ENCODE results near the gene IGSF1.

The IGSF1 gene

GRCh38 chrX:131289527-131289926 is 421 bp upstream of the IGSF1 start:
- DNase-seq (ENCODE audit: low read depth) = no peak
- H3K4me3 ChIP-seq (ENCODE audit: low read depth, low read length) = no peak overlapping the region
- TF ChIP-seq CTCF (IDR thresholded peaks at IDR 0.05; ENCODE audit: insufficient read depth, low read depth, low read length, missing control alignments) = no peak

GRCh38 chrX:131288188-131288587 is 918 bp downstream of the IGSF1 start:
- no peak for TF ChIP-seq CTCF (IDR thresholded peaks at IDR 0.05; ENCODE audit: insufficient read depth, low read depth, low read length, missing control alignments)
- H3K4me3 ChIP-seq (ENCODE audit: low read depth, low read length) = no peak overlapping the region

GRCh38 chrX:131287560-131288179 is 1.4 kb downstream of the IGSF1 start:
- no peak for DNase-seq (ENCODE audit: low read depth)
- no peak overlapping the region for H3K4me3 ChIP-seq (ENCODE audit: low read depth, low read length)
- no peak for TF ChIP-seq CTCF (IDR thresholded peaks at IDR 0.05; ENCODE audit: insufficient read depth, low read depth, low read length, missing control alignments)

More at GRCh38 chrX:131288188-131288587, 918 bp downstream of the IGSF1 start:
- DNase-seq (ENCODE audit: low read depth) = no peak

GRCh38 chrX:131279617-131280016 is 9.5 kb downstream of the IGSF1 start:
- TF ChIP-seq CTCF (IDR thresholded peaks at IDR 0.05; ENCODE audit: insufficient read depth, low read depth, low read length, missing control alignments) = no peak
- no peak for DNase-seq (ENCODE audit: low read depth)

GRCh38 chrX:131279197-131279596 is 9.9 kb downstream of the IGSF1 start:
- DNase-seq (ENCODE audit: low read depth) = no peak
- H3K4me3 ChIP-seq (ENCODE audit: low read depth, low read length) = no peak overlapping the region
- no peak for TF ChIP-seq CTCF (IDR thresholded peaks at IDR 0.05; ENCODE audit: insufficient read depth, low read depth, low read length, missing control alignments)

More at GRCh38 chrX:131279617-131280016, 9.5 kb downstream of the IGSF1 start:
- no peak overlapping the region for H3K4me3 ChIP-seq (ENCODE audit: low read depth, low read length)

GRCh38 chrX:131277543-131278136 is 11.5 kb downstream of the IGSF1 start:
- TF ChIP-seq CTCF (IDR thresholded peaks at IDR 0.05; ENCODE audit: insufficient read depth, low read depth, low read length, missing control alignments) = no peak
- H3K4me3 ChIP-seq (ENCODE audit: low read depth, low read length) = no peak overlapping the region
- DNase-seq (ENCODE audit: low read depth) = no peak

- no peak overlapping the region for H3K4me3 ChIP-seq (ENCODE audit: low read depth, low read length)
- no peak for DNase-seq (ENCODE audit: low read depth)
- no peak for TF ChIP-seq CTCF (IDR thresholded peaks at IDR 0.05; ENCODE audit: insufficient read depth, low read depth, low read length, missing control alignments)
Observed at GRCh38 chrX:131273011-131273410, 16.1 kb downstream of the IGSF1 start.
